H1 (cell line): ENCODE measurements around the gene DCTN5. TPM values are rescaled to one million over a fixed set of nuclear protein-coding genes. Genes with fewer than 3 reads are reported as not detected.

Experiments used
- CTCF ChIA-PET: fragments of 300-600 bp; sonication (Branson Sonifier 250); formaldehyde crosslinking; loops from one replicate; lab custom pipeline; 2021; ENCODE audit not compliant: partially characterized antibody; lab: Charles Lee
- POLR2A ChIA-PET: fragments of 300-600 bp; sonication (Branson Sonifier 250); formaldehyde crosslinking; loops from one replicate; lab custom pipeline; 2021; ENCODE audit warnings: inconsistent platforms; ENCODE audit not compliant: partially characterized antibody; lab: Charles Lee
- DNase-seq, 2 experiments: peaks; one replicate each; pipeline versions ENCODE4 v3.0.0 to v3.0.0-alpha.2; 2010 to 2022; ENCODE audit warnings: low spot score in 2 of 2, low read depth in 1 of 2, mixed read lengths in 1 of 2
- FAIRE-seq: peaks from 2 replicates; lab custom pipeline; 2011; peaks lifted over from hg19 to GRCh38; lab: Jason Lieb, UNC
- H2AFZ ChIP-seq: 2 replicates; pipeline ENCODE4 v1.8.1; 2012; ENCODE audit warnings: low read length, inconsistent platforms
- H2AK5ac ChIP-seq: 2 replicates; pipeline ENCODE4 v1.6.1; 2013; ENCODE audit warnings: low read depth, low read length
- H2BK120ac ChIP-seq: replicated peaks from 2 replicates; pipeline ENCODE3; 2013; ENCODE audit warnings: low read depth, low read length, inconsistent platforms
- H2BK12ac ChIP-seq: 2 replicates; pipeline ENCODE4 v1.6.1; 2013; ENCODE audit warnings: low read depth, low read length
- H2BK15ac ChIP-seq: 2 replicates; pipeline ENCODE4 v1.6.1; 2013; ENCODE audit warnings: low read length
- H2BK20ac ChIP-seq: 2 replicates; pipeline ENCODE4 v1.6.1; 2013; ENCODE audit warnings: low read length
- H2BK5ac ChIP-seq: 2 replicates; pipeline ENCODE4 v1.6.1; 2013; ENCODE audit warnings: low read depth, low read length
- H3K14ac ChIP-seq: 2 replicates; pipeline ENCODE4 v1.6.1; 2013; ENCODE audit warnings: inconsistent platforms; ENCODE audit not compliant: insufficient read length
- H3K18ac ChIP-seq: 2 replicates; pipeline ENCODE4 v1.6.1; 2013; ENCODE audit warnings: low read length; ENCODE audit errors: extremely low read depth
- H3K23ac ChIP-seq: 2 replicates; pipeline ENCODE4 v1.6.1; 2013; ENCODE audit warnings: inconsistent platforms; ENCODE audit not compliant: insufficient read length
- H3K23me2 ChIP-seq: 2 replicates; pipeline ENCODE4 v1.6.1; 2013; ENCODE audit warnings: low read depth, low read length
- H3K27ac ChIP-seq: 2 replicates; pipeline ENCODE4 v1.6.1; 2011; ENCODE audit warnings: low read depth, low read length, inconsistent platforms
- H3K27me3 ChIP-seq, 4 experiments: replicated peaks in 1 of 4; 1 replicate in 1 of 4; 2 replicates in 3 of 4; pipeline versions ENCODE4 v1.6.1 to v1.8.1; 2011 to 2013; ENCODE audit warnings: low read length in 3 of 4, mild to moderate bottlenecking in 3 of 4, inconsistent platforms in 2 of 4, mixed read lengths in 2 of 4, moderate library complexity in 1 of 4; ENCODE audit not compliant: control insufficient read depth in 3 of 4, insufficient read depth in 3 of 4; ENCODE audit errors: extremely low read depth in 1 of 4
- H3K36me3 ChIP-seq, 4 experiments: 2 replicates each; pipeline versions ENCODE4 v1.6.1 to v1.8.1; 2011 to 2013; ENCODE audit warnings: mild to moderate bottlenecking in 4 of 4, low read length in 3 of 4, moderate library complexity in 2 of 4, control low read depth in 1 of 4, inconsistent platforms in 1 of 4; ENCODE audit not compliant: insufficient read depth in 4 of 4, control insufficient read depth in 2 of 4
- H3K4ac ChIP-seq: replicated peaks from 2 replicates; pipeline ENCODE3; 2013; ENCODE audit warnings: low read length, low read depth, mixed read lengths, inconsistent platforms; ENCODE audit not compliant: insufficient read length
- H3K4me1 ChIP-seq, 4 experiments: replicated peaks in 1 of 4; 1 replicate in 1 of 4; 2 replicates in 3 of 4; pipeline versions ENCODE4 v1.6.1 to v1.8.1; 2011 to 2013; ENCODE audit warnings: low read length in 3 of 4, inconsistent platforms in 2 of 4, mixed read lengths in 1 of 4; ENCODE audit not compliant: insufficient read depth in 4 of 4, control insufficient read depth in 3 of 4
- H3K4me2 ChIP-seq, 2 experiments: 2 replicates each; pipeline versions ENCODE4 v1.6.1 to v1.8.1; 2011 to 2013; ENCODE audit warnings: low read depth in 2 of 2, low read length in 2 of 2, control low read depth in 1 of 2, inconsistent platforms in 1 of 2, mild to moderate bottlenecking in 1 of 2; ENCODE audit not compliant: insufficient read depth in 1 of 2
- H3K4me3 ChIP-seq, 4 experiments: fragments of 200-600, 300-600 bp in 1 of 4; sonication (generic), shearing (Covaris generic), sonication (Bioruptor Twin) in 1 of 4; 2 replicates each; pipeline versions ENCODE4 v1.5.1 to v1.8.1; 2011 to 2016; ENCODE audit warnings: low read length in 4 of 4, low read depth in 3 of 4, control low read depth in 2 of 4, inconsistent platforms in 2 of 4, mild to moderate bottlenecking in 2 of 4, mixed read lengths in 1 of 4, moderate library complexity in 1 of 4; ENCODE audit not compliant: insufficient read depth in 2 of 4; ENCODE audit errors: extremely low read depth in 1 of 4
- H3K56ac ChIP-seq: replicated peaks from 2 replicates; pipeline ENCODE3; 2013; ENCODE audit warnings: low read depth, mild to moderate bottlenecking, mixed read lengths, low read length, inconsistent platforms; ENCODE audit not compliant: insufficient read length
- H3K79me1 ChIP-seq: 2 replicates; pipeline ENCODE4 v1.6.1; 2013; ENCODE audit warnings: low read depth, low read length, control low read depth
- H3K79me2 ChIP-seq, 2 experiments: 2 replicates each; pipeline versions ENCODE4 v1.6.1 to v1.8.1; 2012 to 2013; ENCODE audit warnings: low read length in 2 of 2, mild to moderate bottlenecking in 2 of 2, inconsistent platforms in 1 of 2; ENCODE audit not compliant: insufficient read depth in 2 of 2, control insufficient read depth in 1 of 2
- H3K9ac ChIP-seq, 4 experiments: replicated peaks in 1 of 4; 1 replicate in 1 of 4; 2 replicates in 3 of 4; pipeline versions ENCODE4 v1.6.1 to v1.8.1; 2011 to 2013; ENCODE audit warnings: low read depth in 3 of 4, low read length in 3 of 4, control low read depth in 2 of 4, mild to moderate bottlenecking in 2 of 4, moderate library complexity in 2 of 4, inconsistent platforms in 1 of 4; ENCODE audit errors: extremely low read depth in 1 of 4
- H3K9me3 ChIP-seq, 2 experiments: 2 replicates each; pipeline versions ENCODE4 v1.6.1 to v1.8.1; 2012 to 2013; ENCODE audit warnings: mild to moderate bottlenecking in 2 of 2, moderate library complexity in 2 of 2, control low read depth in 1 of 2, inconsistent platforms in 1 of 2, low read depth in 1 of 2, low read length in 1 of 2, mixed read lengths in 1 of 2; ENCODE audit not compliant: insufficient read depth in 2 of 2
- H4K20me1 ChIP-seq, 2 experiments: replicated peaks in 1 of 2; 2 replicates each; pipeline versions ENCODE3 to v1.8.1; 2011 to 2013; ENCODE audit warnings: inconsistent platforms in 2 of 2, low read length in 2 of 2, mild to moderate bottlenecking in 1 of 2; ENCODE audit not compliant: insufficient read depth in 2 of 2, control insufficient read depth in 1 of 2
- H4K5ac ChIP-seq: 2 replicates; pipeline ENCODE4 v1.6.1; 2013; ENCODE audit warnings: low read length, low read depth, mixed read lengths, inconsistent platforms; ENCODE audit not compliant: insufficient read length
- H4K8ac ChIP-seq: 2 replicates; pipeline ENCODE4 v1.8.0; 2013; ENCODE audit warnings: mild to moderate bottlenecking, moderate library complexity, low read length, inconsistent platforms; ENCODE audit not compliant: insufficient read depth; ENCODE audit errors: extremely low read depth
- H4K91ac ChIP-seq: replicated peaks from 2 replicates; pipeline ENCODE3; 2013; ENCODE audit warnings: low read length, mixed read lengths, inconsistent platforms; ENCODE audit not compliant: insufficient read length
- ASH2L ChIP-seq: fragments of 200-600, 300-600 bp; sonication (generic); IDR thresholded peaks from one replicate; pipeline ENCODE4 v1.7.1; 2017; ENCODE audit warnings: low read length
- EP300 ChIP-seq, 2 experiments: IDR thresholded peaks; 1 replicate in 1 of 2; 2 replicates in 1 of 2; pipeline ENCODE4 v1.6.1; 2011 to 2012; ENCODE audit warnings: low read depth in 2 of 2, low read length in 2 of 2, mild to moderate bottlenecking in 2 of 2, borderline replicate concordance in 1 of 2, inconsistent platforms in 1 of 2, moderate library complexity in 1 of 2
- RFX5 ChIP-seq: IDR thresholded peaks from 2 replicates; pipeline ENCODE4 v1.6.1; 2011; ENCODE audit warnings: low read depth, low read length, improper control_type of control experiment, borderline replicate concordance
- WGBS, 2 experiments: shearing (Covaris generic) in 1 of 2; methylation state at CpG; one replicate each; pipeline versions ENCODE4 v1.1.6 to v1.1.7; 2013 to 2015; ENCODE audit warnings: low lambda C conversion rate in 2 of 2, mixed read lengths in 2 of 2, inconsistent platforms in 1 of 2, low coverage in 1 of 2, missing lambda C conversion rate in 1 of 2; ENCODE audit not compliant: insufficient replicate concordance in 2 of 2, insufficient coverage in 1 of 2, insufficient read length in 1 of 2; ENCODE audit errors: extremely low coverage in 1 of 2, missing lambda C conversion rate in 1 of 2; 5-methylcytosine and 5-hydroxymethylcytosine counted together
- polyA plus RNA-seq, 7 experiments: library from polyadenylated mRNA; depleted of rRNA in 3 of 7; stranded (reverse) in 5 of 7; unstranded in 2 of 7; fragments of >200 nt in 5 of 7; fragments of 200-250 nt in 2 of 7; gene quantifications; 1 replicate in 5 of 7; 2 replicates in 1 of 7; 4 replicates in 1 of 7; pipeline versions ENCODE4 v1.2.1 to v1.2.3, GENCODE V29; 2011 to 2013; ENCODE audit warnings: missing spikeins in 2 of 7, mixed read lengths in 2 of 7
- total RNA-seq: library from RNA; stranded (reverse); fragmentation: NEBNext Ultra II Directional; extraction: Animal tissue kit (Norgen Biotek cat#: 25700); gene quantifications from 2 replicates; pipeline ENCODE4 v1.2.1, GENCODE V29; 2021

Gene DCTN5
- total and polyA plus RNA-seq, 2 of the 8 experiments (the other 6 are each of a cell fraction or from before 2014, with no cell fraction given): 36.0 to 74.0 TPM

GRCh38 chr16:23682181-23682580 is 40.9 kb downstream of the DCTN5 start:
- Histone ChIP-seq H3K27me3 (no peaks in the 10 kb centered on the region), H3K9ac (no peak overlapping the region), H2AFZ (no peak overlapping the region), H3K4me2 (no peak overlapping the region; a peak in 1 of 4 replicates), H3K79me2 (peaks cover 16 to 39% of the 10 kb centered on the region in 2 experiments), H4K8ac (no peak overlapping the region), H3K4ac (no peak overlapping the region), H2BK5ac (no peak overlapping the region), H3K79me1 (peaks cover 20% of the 10 kb centered on the region), H4K20me1 (peaks cover 3 to 14% of the 10 kb centered on the region in 2 experiments), H3K9me3 (no peaks in the 10 kb centered on the region), H2BK20ac (no peak overlapping the region), H2BK120ac (no peak overlapping the region), H4K91ac (no peak overlapping the region), H2BK15ac (no peak overlapping the region), H2BK12ac (no peak overlapping the region), H4K5ac (no peak overlapping the region), H3K56ac (no peak overlapping the region), H3K18ac (no peak overlapping the region), H3K4me3 (no peak overlapping the region), H3K23me2 (peaks cover 11% of the 10 kb centered on the region; the same call in 1 of the 2 replicates), H3K14ac (no peak overlapping the region), H3K23ac (no peak overlapping the region), H3K27ac (no peak overlapping the region), H2AK5ac (no peak overlapping the region), H3K36me3 (peaks cover 27 to 69% (median 48%) of the 10 kb centered on the region in 4 experiments), H3K4me1 (peaks cover 2 to 8% (median 7%) of the 10 kb centered on the region in 4 experiments; a peak in 4 of 7 replicates)
- ChIA-PET POLR2A (interaction anchor here (1.5 to 13.1 kb wide), 5 partner anchors 10 to 52 kb away, joined by 3 to 230 read pairs (median 5); no protein-coding TSS in a partner anchor), CTCF (interaction anchor here (2.6 kb wide), 1 partner anchor 9 kb away, joined by 6 read pairs; no protein-coding TSS in a partner anchor)
- TF ChIP-seq ASH2L: no peak
- no peak for TF ChIP-seq RFX5
- no peak for TF ChIP-seq EP300 (IDR thresholded peaks at IDR 0.05; ENCODE audit: borderline replicate concordance in 1 of 2, low read depth in 2 of 2, low read length in 2 of 2)
- FAIRE-seq (no peak), DNase-seq (no peak)
- WGBS, 2 experiments: 83% methylated on average over 1 of the region's 1 CpG; no CpG with 5 or more reads in 1 of the 2 experiments
